H9 (cell line): Measurements from ENCODE around the gene MTARC2. TPM values are rescaled to one million over a fixed set of nuclear protein-coding genes. Genes with fewer than 3 reads are reported as not detected.

ENCODE experiments used
- DNase-seq: peaks from one replicate; pipeline ENCODE4 v3.0.0-alpha.2; 2017
- H2AFZ ChIP-seq: one replicate; pipeline ENCODE4 v1.6.1; 2013; ENCODE audit warnings: mild to moderate bottlenecking, low read length, control low read depth, moderate library complexity
- H2AK5ac ChIP-seq: 2 replicates; pipeline ENCODE4 v1.6.1; 2013; ENCODE audit warnings: low read length, control low read depth, mixed read lengths; ENCODE audit not compliant: insufficient read length
- H2BK120ac ChIP-seq: one replicate; pipeline ENCODE4 v1.6.1; 2013; ENCODE audit warnings: low read depth, mild to moderate bottlenecking, low read length, control low read depth, inconsistent platforms; ENCODE audit not compliant: poor library complexity, severe bottlenecking
- H2BK12ac ChIP-seq: 2 replicates; pipeline ENCODE4 v1.6.1; 2013; ENCODE audit warnings: low read length, control low read depth, mixed read lengths, low read depth; ENCODE audit not compliant: insufficient read length
- H2BK15ac ChIP-seq: 2 replicates; pipeline ENCODE4 v1.6.1; 2013; ENCODE audit warnings: low read depth, low read length, control low read depth
- H2BK20ac ChIP-seq: one replicate; pipeline ENCODE4 v1.6.1; 2013; ENCODE audit warnings: low read depth, mild to moderate bottlenecking, low read length, control low read depth, inconsistent platforms; ENCODE audit not compliant: poor library complexity, severe bottlenecking
- H2BK5ac ChIP-seq: 2 replicates; pipeline ENCODE4 v1.6.1; 2013; ENCODE audit warnings: low read length, control low read depth, mixed read lengths; ENCODE audit not compliant: insufficient read length
- H3K14ac ChIP-seq: 2 replicates; pipeline ENCODE4 v1.6.1; 2013; ENCODE audit warnings: low read length, control low read depth; ENCODE audit not compliant: insufficient read depth
- H3K18ac ChIP-seq: 2 replicates; pipeline ENCODE4 v1.6.1; 2013; ENCODE audit warnings: low read depth, mild to moderate bottlenecking, mixed read lengths, low read length, control low read depth; ENCODE audit not compliant: insufficient read length
- H3K23ac ChIP-seq: 2 replicates; pipeline ENCODE4 v1.6.1; 2013; ENCODE audit warnings: low read length, control low read depth, mixed read lengths, low read depth; ENCODE audit not compliant: insufficient read length
- H3K23me2 ChIP-seq: 2 replicates; pipeline ENCODE4 v1.6.1; 2013; ENCODE audit warnings: low read depth, mild to moderate bottlenecking, mixed read lengths, low read length, control low read depth; ENCODE audit not compliant: insufficient read length, poor library complexity, severe bottlenecking
- H3K27ac ChIP-seq: 2 replicates; pipeline ENCODE4 v1.5.1; 2013; ENCODE audit warnings: low read length, control low read depth, mixed read lengths, low read depth; ENCODE audit not compliant: insufficient read length
- H3K27me3 ChIP-seq: 2 replicates; pipeline ENCODE4 v1.6.1; 2013; ENCODE audit warnings: low read length, control low read depth, inconsistent platforms; ENCODE audit not compliant: insufficient read depth
- H3K4ac ChIP-seq: 2 replicates; pipeline ENCODE4 v1.6.1; 2013; ENCODE audit warnings: low read depth, mild to moderate bottlenecking, control low read depth, inconsistent platforms, low read length, moderate library complexity
- H3K4me1 ChIP-seq: 2 replicates; pipeline ENCODE4 v1.6.1; 2013; ENCODE audit warnings: low read length, control low read depth, inconsistent platforms; ENCODE audit not compliant: insufficient read depth
- H3K4me2 ChIP-seq: 2 replicates; pipeline ENCODE4 v1.6.1; 2013; ENCODE audit warnings: low read length, control low read depth, mixed read lengths; ENCODE audit not compliant: insufficient read length, insufficient read depth
- H3K56ac ChIP-seq: 2 replicates; pipeline ENCODE4 v1.6.1; 2013; ENCODE audit warnings: low read depth, mild to moderate bottlenecking, mixed read lengths, low read length, control low read depth; ENCODE audit not compliant: insufficient read length
- H3K79me1 ChIP-seq: 2 replicates; pipeline ENCODE4 v1.6.1; 2013; ENCODE audit warnings: low read depth, mild to moderate bottlenecking, moderate library complexity, low read length, control low read depth, inconsistent platforms; ENCODE audit not compliant: insufficient read depth, poor library complexity, severe bottlenecking
- H3K79me2 ChIP-seq: 2 replicates; pipeline ENCODE4 v1.6.1; 2013; ENCODE audit warnings: low read length, control low read depth, inconsistent platforms; ENCODE audit not compliant: insufficient read depth
- H3K9ac ChIP-seq: 2 replicates; pipeline ENCODE4 v1.6.1; 2013; ENCODE audit warnings: low read length, control low read depth, mixed read lengths; ENCODE audit not compliant: insufficient read length; ENCODE audit errors: extremely low read depth
- H3K9me3 ChIP-seq: one replicate; pipeline ENCODE4 v1.6.1; 2013; ENCODE audit warnings: low read depth, low read length, inconsistent platforms; ENCODE audit not compliant: control insufficient read depth
- H3T11ph ChIP-seq: one replicate; pipeline ENCODE4 v1.6.1; 2013; ENCODE audit warnings: mild to moderate bottlenecking, low read length, control low read depth, inconsistent platforms
- H4K20me1 ChIP-seq: one replicate; pipeline ENCODE4 v1.6.1; 2013; ENCODE audit not compliant: control insufficient read depth, insufficient read length, insufficient read depth
- H4K5ac ChIP-seq: 2 replicates; pipeline ENCODE4 v1.6.1; 2013; ENCODE audit warnings: low read depth, mild to moderate bottlenecking, mixed read lengths, low read length, control low read depth; ENCODE audit not compliant: insufficient read length
- H4K8ac ChIP-seq: replicated peaks from 2 replicates; pipeline ENCODE4 v1.6.1; 2013; ENCODE audit warnings: low read length, control low read depth, mixed read lengths, low read depth; ENCODE audit not compliant: insufficient read length
- H4K91ac ChIP-seq: 2 replicates; pipeline ENCODE4 v1.6.1; 2013; ENCODE audit warnings: low read depth, mild to moderate bottlenecking, moderate library complexity, mixed read lengths, low read length, control low read depth; ENCODE audit not compliant: insufficient read length
- H3K27ac Mint-ChIP-seq, 3 experiments: 2 replicates in 2 of 3; 3 replicates in 1 of 3; pipeline ENCODE4 v1.8.0; 2020 to 2021; ENCODE audit warnings: mixed read lengths in 3 of 3, mild to moderate bottlenecking in 1 of 3, moderate library complexity in 1 of 3
- H3K27me3 Mint-ChIP-seq: 2 replicates; pipeline ENCODE4 v1.8.0; 2021; ENCODE audit warnings: low read depth, mild to moderate bottlenecking, moderate library complexity, mixed read lengths
- H3K36me3 Mint-ChIP-seq, 3 experiments: 2 replicates in 2 of 3; 3 replicates in 1 of 3; pipeline ENCODE4 v1.8.0; 2020 to 2021; ENCODE audit warnings: low read depth in 3 of 3, mixed read lengths in 3 of 3; ENCODE audit not compliant: insufficient read depth in 1 of 3
- H3K4me1 Mint-ChIP-seq, 2 experiments: 2 replicates each; pipeline ENCODE4 v1.8.0; 2020; ENCODE audit warnings: mixed read lengths in 2 of 2
- H3K4me3 Mint-ChIP-seq, 2 experiments: 2 replicates in 1 of 2; 3 replicates in 1 of 2; pipeline ENCODE4 v1.8.0; 2020 to 2021; ENCODE audit warnings: mild to moderate bottlenecking in 2 of 2, mixed read lengths in 2 of 2, moderate library complexity in 1 of 2
- H3K9me3 Mint-ChIP-seq, 2 experiments: 2 replicates in 1 of 2; 3 replicates in 1 of 2; pipeline ENCODE4 v1.8.0; 2020; ENCODE audit warnings: mild to moderate bottlenecking in 2 of 2, mixed read lengths in 2 of 2, moderate library complexity in 1 of 2
- CTCF ChIP-seq: fragments of 200-600 bp; sonication (generic); conservative IDR thresholded peaks from 3 replicates; pipeline ENCODE4 v1.8.0; 2021; ENCODE audit warnings: antibody characterized with exemption, mild to moderate bottlenecking
- WGBS: extraction: QIAGEN DNeasy Blood & Tissue Kit; methylation state at CpG from one replicate; pipeline ENCODE4 v1.1.7; 2013; ENCODE audit warnings: missing lambda C conversion rate, low lambda C conversion rate, mixed read lengths; ENCODE audit not compliant: insufficient read length; ENCODE audit errors: extremely low coverage; 5-methylcytosine and 5-hydroxymethylcytosine counted together
- total RNA-seq: library from RNA; stranded (reverse); gene quantifications from 2 replicates; pipeline ENCODE4 v1.2.1, GENCODE V29; 2021

MTARC2 gene
- total RNA-seq, 1 experiment from 2014 or later: 7.7 TPM

DNA sequence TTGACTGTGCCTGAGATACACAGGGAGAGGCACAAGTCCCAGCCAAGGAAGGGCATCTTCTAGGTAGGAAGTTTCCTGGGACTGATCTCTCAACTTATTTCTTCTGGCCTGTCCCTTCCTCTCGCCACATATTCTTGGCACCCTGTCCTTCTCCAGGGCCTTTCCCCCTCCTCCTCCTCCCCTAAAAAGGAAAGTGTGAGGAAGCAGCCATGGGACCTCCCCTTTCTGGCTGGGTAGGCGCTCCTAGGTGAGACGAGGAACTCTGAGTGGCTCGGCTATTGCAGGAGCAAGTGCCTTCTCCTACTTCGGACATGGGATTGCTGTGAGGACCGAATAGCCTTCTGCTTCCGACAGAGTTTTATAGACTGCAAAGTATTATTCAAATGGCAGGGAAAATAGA lies 15.5 kb upstream of the MTARC2 start:
- TF ChIP-seq CTCF: no peak
- Histone ChIP-seq H3K4ac (no peak overlapping the region), H4K5ac (no peak overlapping the region), H3K18ac (no peak overlapping the region), H3K23ac (no peak overlapping the region), H2AK5ac (no peak overlapping the region), H3K14ac (no peak overlapping the region), H3K9me3 (no peaks in the 10 kb centered on the region), H3K56ac (no peak overlapping the region), H3K27me3 (no peaks in the 10 kb centered on the region), H2BK5ac (no peak overlapping the region), H3K23me2 (no peaks in the 10 kb centered on the region), H2BK20ac (no peak overlapping the region), H3K4me1 (no peaks in the 10 kb centered on the region), H2BK12ac (no peak overlapping the region), H3K4me2 (no peak overlapping the region), H2BK15ac (no peak overlapping the region), H3K27ac (no peak overlapping the region), H2BK120ac (no peak overlapping the region), H3K79me2 (no peaks in the 10 kb centered on the region), H3T11ph (no peak overlapping the region), H4K20me1 (no peaks in the 10 kb centered on the region), H3K79me1 (no peaks in the 10 kb centered on the region), H4K8ac (no peak overlapping the region), H4K91ac (no peak overlapping the region), H3K9ac (no peak overlapping the region), H2AFZ (no peak overlapping the region)
- DNase-seq: no peak
- Mint-ChIP-seq H3K9me3 (no peaks in the 10 kb centered on the region; a peak in 1 of 5 replicates), H3K4me1 (peaks cover 2 to 3% of the 10 kb centered on the region in 2 experiments), H3K27me3 (peaks cover 27% of the 10 kb centered on the region), H3K27ac (no peak overlapping the region; a peak in 1 of 7 replicates), H3K4me3 (no peak overlapping the region), H3K36me3 (no peaks in the 10 kb centered on the region; a peak in 1 of 7 replicates)
- no CpG with 5 or more reads among the region's 7 CpGs for WGBS
